ACC112 (cell line): Measurements from ENCODE around the gene CYP2A6.
"Not testable (repeated sequence)": the region's sequence is repeated elsewhere in the genome, so short reads cannot be mapped to it uniquely, and the experiment has no call there.

ENCODE experiments used
- H2AFZ ChIP-seq: fragments of 200-600 bp; sonication (generic); one replicate; pipeline ENCODE4 v1.6.0; 2017; ENCODE audit warnings: antibody characterized with exemption, low read length; ENCODE audit not compliant: unreplicated experiment
- H3K27ac ChIP-seq: fragments of 200-600 bp; sonication (generic); 2 replicates; pipeline ENCODE4 v1.5.1; 2014; ENCODE audit warnings: low read depth, mild to moderate bottlenecking, antibody characterized with exemption, low read length, moderate library complexity
- H3K27me3 ChIP-seq: fragments of 200-600 bp; sonication (generic); 2 replicates; pipeline ENCODE4 v1.6.1; 2014; ENCODE audit warnings: mild to moderate bottlenecking, antibody characterized with exemption, low read length, moderate library complexity, mixed read lengths; ENCODE audit not compliant: insufficient read depth
- H3K36me3 ChIP-seq: fragments of 200-600 bp; sonication (generic); 2 replicates; pipeline ENCODE4 v1.6.1; 2016; ENCODE audit warnings: mild to moderate bottlenecking, antibody characterized with exemption, low read length, moderate library complexity, mixed read lengths; ENCODE audit not compliant: insufficient read depth
- H3K4me1 ChIP-seq: fragments of 200-600 bp; sonication (generic); one replicate; pipeline ENCODE4 v1.6.1; 2016; ENCODE audit warnings: low read length, mixed read lengths; ENCODE audit not compliant: insufficient read depth, unreplicated experiment, control insufficient read depth
- H3K4me3 ChIP-seq: fragments of 200-600 bp; sonication (generic); 2 replicates; pipeline ENCODE4 v1.5.1; 2014; ENCODE audit warnings: mild to moderate bottlenecking, low read depth, low read length
- H3K79me2 ChIP-seq: fragments of 200-600 bp; sonication (generic); one replicate; pipeline ENCODE4 v1.6.0; 2016; ENCODE audit warnings: low read length; ENCODE audit not compliant: control insufficient read depth, unreplicated experiment, insufficient read depth

CYP2A6 gene

GRCh38 chr19:40815223-40815622 lies 35.0 kb downstream of the CYP2A6 start:
- Histone ChIP-seq H3K36me3 (no peaks in the 10 kb centered on the region), H2AFZ (no peak overlapping the region), H3K27me3 (no peaks in the 10 kb centered on the region), H3K79me2 (no peaks in the 10 kb centered on the region), H3K4me1 (peaks cover 4% of the 10 kb centered on the region), H3K4me3 (no peak overlapping the region), H3K27ac (no peak overlapping the region)

GRCh38 chr19:40813182-40813581 lies 37.1 kb downstream of the CYP2A6 start:
- no peak overlapping the region for H3K4me3 ChIP-seq
- 0 out of 2 replicates have a peak, but pooled peaks cover 3% of the 10 kb centered on the region for H3K36me3 ChIP-seq
- no peaks in the 10 kb centered on the region for H3K79me2 ChIP-seq
- H3K4me1 ChIP-seq = peaks cover 10% of the 10 kb centered on the region
- H3K27me3 ChIP-seq = no peaks in the 10 kb centered on the region
- no peak overlapping the region for H3K27ac ChIP-seq
- no peak overlapping the region for H2AFZ ChIP-seq

- not testable (repeated sequence) for H3K4me3 ChIP-seq, H3K79me2 ChIP-seq, H2AFZ ChIP-seq, H3K4me1 ChIP-seq, H3K27me3 ChIP-seq, H3K36me3 ChIP-seq, H3K27ac ChIP-seq
These were observed 37.7 kb downstream of the CYP2A6 start for GRCh38 chr19:40812571-40812970.

GRCh38 chr19:40811478-40812341 lies 38.5 kb downstream of the CYP2A6 start:
- H2AFZ ChIP-seq = no peak overlapping the region
- H3K4me1 ChIP-seq = peaks cover 13% of the 10 kb centered on the region
- H3K27me3 ChIP-seq = no peaks in the 10 kb centered on the region
- H3K36me3 ChIP-seq = 0 out of 2 replicates have a peak, but pooled peaks cover 3% of the 10 kb centered on the region
- H3K4me3 ChIP-seq = peak overlapping the region; percentile 60
- no peak overlapping the region for H3K27ac ChIP-seq
- peaks cover 7% of the 10 kb centered on the region for H3K79me2 ChIP-seq

- not testable (repeated sequence) for H2AFZ ChIP-seq, H3K36me3 ChIP-seq, H3K79me2 ChIP-seq, H3K27me3 ChIP-seq, H3K27ac ChIP-seq
- H3K4me3 ChIP-seq = peak overlapping the region; percentile 60
- peaks cover 20% of the 10 kb centered on the region for H3K4me1 ChIP-seq
These were observed 39.4 kb downstream of the CYP2A6 start for GRCh38 chr19:40810649-40811408.

GRCh38 chr19:40810160-40810559 lies 40.1 kb downstream of the CYP2A6 start:
- H3K4me1 ChIP-seq = peaks cover 23% of the 10 kb centered on the region
- H3K36me3 ChIP-seq = 0 out of 2 replicates have a peak, but pooled peaks cover 3% of the 10 kb centered on the region
- no peak overlapping the region for H2AFZ ChIP-seq
- H3K4me3 ChIP-seq = no peak overlapping the region
- no peak overlapping the region; the same call in 1 of the 2 replicates for H3K27ac ChIP-seq
- H3K27me3 ChIP-seq = no peaks in the 10 kb centered on the region
- H3K79me2 ChIP-seq = peaks cover 17% of the 10 kb centered on the region

- no peak overlapping the region for H2AFZ ChIP-seq
- peaks cover 23% of the 10 kb centered on the region for H3K79me2 ChIP-seq
- no peak overlapping the region; the same call in 1 of the 2 replicates for H3K27ac ChIP-seq
- H3K4me1 ChIP-seq = peaks cover 23% of the 10 kb centered on the region
- no peak overlapping the region for H3K4me3 ChIP-seq
- no peaks in the 10 kb centered on the region for H3K27me3 ChIP-seq
- H3K36me3 ChIP-seq = 0 out of 2 replicates have a peak, but pooled peaks cover 3% of the 10 kb centered on the region
These were observed 40.7 kb downstream of the CYP2A6 start for GRCh38 chr19:40809358-40810086.

- Histone ChIP-seq H3K36me3 (0 out of 2 replicates have a peak, but pooled peaks cover 3% of the 10 kb centered on the region), H3K27ac (no peak overlapping the region), H3K4me1 (peaks cover 27% of the 10 kb centered on the region), H3K4me3 (no peak overlapping the region), H3K27me3 (no peaks in the 10 kb centered on the region), H3K79me2 (peaks cover 32% of the 10 kb centered on the region), H2AFZ (no peak overlapping the region)
These were observed 41.8 kb downstream of the CYP2A6 start for GRCh38 chr19:40808497-40808896.

GRCh38 chr19:40808021-40808325 lies 42.3 kb downstream of the CYP2A6 start:
- Histone ChIP-seq H3K27ac (no peak overlapping the region), H3K79me2 (peaks cover 37% of the 10 kb centered on the region), H3K36me3 (0 out of 2 replicates have a peak, but pooled peaks cover 3% of the 10 kb centered on the region), H2AFZ (no peak overlapping the region), H3K27me3 (no peaks in the 10 kb centered on the region), H3K4me3 (no peak overlapping the region), H3K4me1 (peaks cover 30% of the 10 kb centered on the region)
